ENCODE results near the gene MCUR1. TPM values are rescaled to one million over a fixed set of nuclear protein-coding genes. Genes with fewer than 3 reads are reported as not detected.

The MCUR1 gene
- total and polyA plus RNA-seq, 2 of the 13 experiments (the other 11 are each of a cell fraction or from before 2014, with no cell fraction given) = 8.0 to 29.6 TPM

DNA sequence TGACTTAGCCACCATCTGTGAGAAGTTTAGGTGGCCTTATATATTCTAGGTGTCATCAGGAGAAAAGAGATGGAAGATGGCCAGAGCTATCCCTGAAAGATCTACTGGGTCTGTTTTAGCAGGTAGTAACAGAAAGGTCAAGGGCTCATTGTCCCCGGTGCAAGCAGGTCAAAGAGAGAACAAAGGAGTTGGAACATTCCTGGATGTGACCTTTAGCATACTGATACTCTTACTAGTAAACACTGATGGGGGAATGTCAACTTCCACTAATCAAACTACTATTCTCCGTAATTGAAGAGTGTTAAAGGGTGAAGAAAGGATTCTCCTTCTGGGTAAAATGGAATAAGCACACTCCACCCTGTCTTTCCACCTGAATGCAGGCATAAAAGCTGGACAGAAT, 4.0 kb upstream of the MCUR1 start (continued):
- no peak for TF ChIP-seq XRCC5 (optimal IDR thresholded peaks at IDR 0.05; ENCODE audit: low read length)
- TF ChIP-seq, protein P1, sequence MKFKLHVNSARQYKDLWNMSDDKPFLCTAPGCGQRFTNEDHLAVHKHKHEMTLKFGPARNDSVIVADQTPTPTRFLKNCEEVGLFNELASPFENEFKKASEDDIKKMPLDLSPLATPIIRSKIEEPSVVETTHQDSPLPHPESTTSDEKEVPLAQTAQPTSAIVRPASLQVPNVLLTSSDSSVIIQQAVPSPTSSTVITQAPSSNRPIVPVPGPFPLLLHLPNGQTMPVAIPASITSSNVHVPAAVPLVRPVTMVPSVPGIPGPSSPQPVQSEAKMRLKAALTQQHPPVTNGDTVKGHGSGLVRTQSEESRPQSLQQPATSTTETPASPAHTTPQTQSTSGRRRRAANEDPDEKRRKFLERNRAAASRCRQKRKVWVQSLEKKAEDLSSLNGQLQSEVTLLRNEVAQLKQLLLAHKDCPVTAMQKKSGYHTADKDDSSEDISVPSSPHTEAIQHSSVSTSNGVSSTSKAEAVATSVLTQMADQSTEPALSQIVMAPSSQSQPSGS (CRISPR knock-in tag; IDR thresholded peaks at IDR 0.05) = no peak
- TF ChIP-seq, protein P2, sequence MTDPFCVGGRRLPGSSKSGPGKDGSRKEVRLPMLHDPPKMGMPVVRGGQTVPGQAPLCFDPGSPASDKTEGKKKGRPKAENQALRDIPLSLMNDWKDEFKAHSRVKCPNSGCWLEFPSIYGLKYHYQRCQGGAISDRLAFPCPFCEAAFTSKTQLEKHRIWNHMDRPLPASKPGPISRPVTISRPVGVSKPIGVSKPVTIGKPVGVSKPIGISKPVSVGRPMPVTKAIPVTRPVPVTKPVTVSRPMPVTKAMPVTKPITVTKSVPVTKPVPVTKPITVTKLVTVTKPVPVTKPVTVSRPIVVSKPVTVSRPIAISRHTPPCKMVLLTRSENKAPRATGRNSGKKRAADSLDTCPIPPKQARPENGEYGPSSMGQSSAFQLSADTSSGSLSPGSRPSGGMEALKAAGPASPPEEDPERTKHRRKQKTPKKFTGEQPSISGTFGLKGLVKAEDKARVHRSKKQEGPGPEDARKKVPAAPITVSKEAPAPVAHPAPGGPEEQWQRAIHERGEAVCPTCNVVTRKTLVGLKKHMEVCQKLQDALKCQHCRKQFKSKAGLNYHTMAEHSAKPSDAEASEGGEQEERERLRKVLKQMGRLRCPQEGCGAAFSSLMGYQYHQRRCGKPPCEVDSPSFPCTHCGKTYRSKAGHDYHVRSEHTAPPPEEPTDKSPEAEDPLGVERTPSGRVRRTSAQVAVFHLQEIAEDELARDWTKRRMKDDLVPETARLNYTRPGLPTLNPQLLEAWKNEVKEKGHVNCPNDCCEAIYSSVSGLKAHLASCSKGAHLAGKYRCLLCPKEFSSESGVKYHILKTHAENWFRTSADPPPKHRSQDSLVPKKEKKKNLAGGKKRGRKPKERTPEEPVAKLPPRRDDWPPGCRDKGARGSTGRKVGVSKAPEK (CRISPR knock-in tag; IDR thresholded peaks at IDR 0.05; ENCODE audit: borderline replicate concordance) = no peak
- TF ChIP-seq ZNF225 (CRISPR knock-in tag; IDR thresholded peaks at IDR 0.05) = no peak
- TF ChIP-seq EHMT2 (IDR thresholded peaks at IDR 0.05; ENCODE audit: borderline replicate concordance, low read depth, low read length) = no peak
- TF ChIP-seq SMYD3 (CRISPR knock-in tag; IDR thresholded peaks at IDR 0.05) = no peak
- TF ChIP-seq, protein P3, sequence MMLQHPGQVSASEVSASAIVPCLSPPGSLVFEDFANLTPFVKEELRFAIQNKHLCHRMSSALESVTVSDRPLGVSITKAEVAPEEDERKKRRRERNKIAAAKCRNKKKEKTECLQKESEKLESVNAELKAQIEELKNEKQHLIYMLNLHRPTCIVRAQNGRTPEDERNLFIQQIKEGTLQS (CRISPR knock-in tag; IDR thresholded peaks at IDR 0.05) = no peak
- no peak for TF ChIP-seq HMGA1 (CRISPR knock-in tag; conservative IDR thresholded peaks at IDR 0.05)
- TF ChIP-seq, protein P4, sequence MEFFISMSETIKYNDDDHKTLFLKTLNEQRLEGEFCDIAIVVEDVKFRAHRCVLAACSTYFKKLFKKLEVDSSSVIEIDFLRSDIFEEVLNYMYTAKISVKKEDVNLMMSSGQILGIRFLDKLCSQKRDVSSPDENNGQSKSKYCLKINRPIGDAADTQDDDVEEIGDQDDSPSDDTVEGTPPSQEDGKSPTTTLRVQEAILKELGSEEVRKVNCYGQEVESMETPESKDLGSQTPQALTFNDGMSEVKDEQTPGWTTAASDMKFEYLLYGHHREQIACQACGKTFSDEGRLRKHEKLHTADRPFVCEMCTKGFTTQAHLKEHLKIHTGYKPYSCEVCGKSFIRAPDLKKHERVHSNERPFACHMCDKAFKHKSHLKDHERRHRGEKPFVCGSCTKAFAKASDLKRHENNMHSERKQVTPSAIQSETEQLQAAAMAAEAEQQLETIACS (CRISPR knock-in tag; IDR thresholded peaks at IDR 0.05) = no peak
- no peak for TF ChIP-seq PHF21A (CRISPR knock-in tag; IDR thresholded peaks at IDR 0.05)
- no peak for TF ChIP-seq PLRG1 (conservative IDR thresholded peaks at IDR 0.05)
- TF ChIP-seq KDM4B (CRISPR knock-in tag; IDR thresholded peaks at IDR 0.05) = no peak
- TF ChIP-seq ATAD3A (CRISPR knock-in tag; IDR thresholded peaks at IDR 0.05) = no peak
- TF ChIP-seq, protein P5, sequence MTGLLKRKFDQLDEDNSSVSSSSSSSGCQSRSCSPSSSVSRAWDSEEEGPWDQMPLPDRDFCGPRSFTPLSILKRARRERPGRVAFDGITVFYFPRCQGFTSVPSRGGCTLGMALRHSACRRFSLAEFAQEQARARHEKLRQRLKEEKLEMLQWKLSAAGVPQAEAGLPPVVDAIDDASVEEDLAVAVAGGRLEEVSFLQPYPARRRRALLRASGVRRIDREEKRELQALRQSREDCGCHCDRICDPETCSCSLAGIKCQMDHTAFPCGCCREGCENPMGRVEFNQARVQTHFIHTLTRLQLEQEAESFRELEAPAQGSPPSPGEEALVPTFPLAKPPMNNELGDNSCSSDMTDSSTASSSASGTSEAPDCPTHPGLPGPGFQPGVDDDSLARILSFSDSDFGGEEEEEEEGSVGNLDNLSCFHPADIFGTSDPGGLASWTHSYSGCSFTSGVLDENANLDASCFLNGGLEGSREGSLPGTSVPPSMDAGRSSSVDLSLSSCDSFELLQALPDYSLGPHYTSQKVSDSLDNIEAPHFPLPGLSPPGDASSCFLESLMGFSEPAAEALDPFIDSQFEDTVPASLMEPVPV (CRISPR knock-in tag; IDR thresholded peaks at IDR 0.05) = no peak
- peak; percentile 50; the same call in 1 of the 2 replicates for TF ChIP-seq POGZ (CRISPR knock-in tag; IDR thresholded peaks at IDR 0.05)
- TF ChIP-seq SMC3 (IDR thresholded peaks at IDR 0.05; ENCODE audit: low read length) = no peak
- peak; percentile 57 for TF ChIP-seq NR2C2 (CRISPR knock-in tag; IDR thresholded peaks at IDR 0.05; ENCODE audit: borderline replicate concordance)
- TF ChIP-seq RXRB (CRISPR knock-in tag; IDR thresholded peaks at IDR 0.05; ENCODE audit: borderline replicate concordance) = peak; percentile 91
- TF ChIP-seq BCL6 (CRISPR knock-in tag; IDR thresholded peaks at IDR 0.05) = peak; percentile 89
- TF ChIP-seq ONECUT2 (CRISPR knock-in tag; IDR thresholded peaks at IDR 0.05) = no peak
- no peak for TF ChIP-seq ZC3H4 (CRISPR knock-in tag; IDR thresholded peaks at IDR 0.05; ENCODE audit: borderline replicate concordance)
- TF ChIP-seq ZZZ3 (CRISPR knock-in tag; IDR thresholded peaks at IDR 0.05; ENCODE audit: borderline replicate concordance) = no peak
- TF ChIP-seq ZNF781 (CRISPR knock-in tag; IDR thresholded peaks at IDR 0.05; ENCODE audit: borderline replicate concordance, not compliant biosample characterization) = no peak
- TF ChIP-seq, protein P6, sequence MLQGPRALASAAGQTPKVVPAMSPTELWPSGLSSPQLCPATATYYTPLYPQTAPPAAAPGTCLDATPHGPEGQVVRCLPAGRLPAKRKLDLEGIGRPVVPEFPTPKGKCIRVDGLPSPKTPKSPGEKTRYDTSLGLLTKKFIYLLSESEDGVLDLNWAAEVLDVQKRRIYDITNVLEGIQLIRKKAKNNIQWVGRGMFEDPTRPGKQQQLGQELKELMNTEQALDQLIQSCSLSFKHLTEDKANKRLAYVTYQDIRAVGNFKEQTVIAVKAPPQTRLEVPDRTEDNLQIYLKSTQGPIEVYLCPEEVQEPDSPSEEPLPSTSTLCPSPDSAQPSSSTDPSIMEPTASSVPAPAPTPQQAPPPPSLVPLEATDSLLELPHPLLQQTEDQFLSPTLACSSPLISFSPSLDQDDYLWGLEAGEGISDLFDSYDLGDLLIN (CRISPR knock-in tag; IDR thresholded peaks at IDR 0.05; ENCODE audit: borderline replicate concordance) = no peak

Data from HepG2 (cell line).